Trophoblast cell (in vitro differentiated cells and primary cell): Measurements from ENCODE around the gene UNC45B.

Experiments used
- DNase-seq, 2 donors: peaks; one replicate each; pipeline ENCODE4 v3.0.0-alpha.2; 2016
- H2AFZ ChIP-seq: 2 replicates; pipeline ENCODE4 v1.6.1; 2013; ENCODE audit warnings: low read length, moderate library complexity, mild to moderate bottlenecking; ENCODE audit not compliant: insufficient read depth, poor library complexity
- H2AK5ac ChIP-seq: 2 replicates; pipeline ENCODE4 v1.6.1; 2013; ENCODE audit warnings: mild to moderate bottlenecking, low read length
- H2BK120ac ChIP-seq: 2 replicates; pipeline ENCODE4 v1.6.1; 2013; ENCODE audit warnings: low read length, mild to moderate bottlenecking, moderate library complexity; ENCODE audit not compliant: insufficient read depth, poor library complexity
- H2BK12ac ChIP-seq: 2 replicates; pipeline ENCODE4 v1.6.1; 2013; ENCODE audit warnings: mild to moderate bottlenecking, low read length, moderate library complexity
- H2BK5ac ChIP-seq: 2 replicates; pipeline ENCODE4 v1.6.1; 2013; ENCODE audit warnings: low read length, low read depth, moderate library complexity, mild to moderate bottlenecking; ENCODE audit not compliant: poor library complexity
- H3K14ac ChIP-seq: 2 replicates; pipeline ENCODE4 v1.6.1; 2013; ENCODE audit warnings: mild to moderate bottlenecking, low read length
- H3K18ac ChIP-seq: 2 replicates; pipeline ENCODE4 v1.6.1; 2013; ENCODE audit warnings: mild to moderate bottlenecking, low read length
- H3K23ac ChIP-seq: 2 replicates; pipeline ENCODE4 v1.6.1; 2013; ENCODE audit warnings: low read length
- H3K27ac ChIP-seq: 2 replicates; pipeline ENCODE4 v1.5.1; 2013; ENCODE audit warnings: low read depth, mild to moderate bottlenecking, inconsistent platforms, low read length, moderate library complexity
- H3K27me3 ChIP-seq: 2 replicates; pipeline ENCODE4 v1.6.1; 2013; ENCODE audit warnings: inconsistent platforms, mild to moderate bottlenecking, low read length, moderate library complexity; ENCODE audit not compliant: insufficient read depth
- H3K36me3 ChIP-seq, 2 experiments: 1 replicate in 1 of 2; 2 replicates in 1 of 2; pipeline ENCODE4 v1.6.1; 2013; ENCODE audit warnings: low read length in 2 of 2, mild to moderate bottlenecking in 2 of 2, moderate library complexity in 1 of 2; ENCODE audit not compliant: insufficient read depth in 2 of 2, control insufficient read depth in 1 of 2
- H3K4ac ChIP-seq: 2 replicates; pipeline ENCODE4 v1.6.1; 2013; ENCODE audit warnings: low read depth, mild to moderate bottlenecking, low read length, moderate library complexity
- H3K4me1 ChIP-seq, 2 experiments: 1 replicate in 1 of 2; 2 replicates in 1 of 2; pipeline ENCODE4 v1.6.1; 2013; ENCODE audit warnings: low read length in 2 of 2, mild to moderate bottlenecking in 2 of 2, moderate library complexity in 1 of 2; ENCODE audit not compliant: insufficient read depth in 2 of 2, control insufficient read depth in 1 of 2
- H3K4me2 ChIP-seq: 2 replicates; pipeline ENCODE4 v1.6.1; 2013; ENCODE audit warnings: inconsistent platforms, mild to moderate bottlenecking, low read length, moderate library complexity
- H3K4me3 ChIP-seq: 2 replicates; pipeline ENCODE4 v1.5.1; 2013; ENCODE audit warnings: mild to moderate bottlenecking, low read depth, low read length, inconsistent platforms
- H3K79me1 ChIP-seq: one replicate; pipeline ENCODE4 v1.6.1; 2013; ENCODE audit warnings: low read length
- H3K79me2 ChIP-seq: 2 replicates; pipeline ENCODE4 v1.6.1; 2013; ENCODE audit warnings: low read length, mild to moderate bottlenecking; ENCODE audit not compliant: control insufficient read depth, insufficient read depth, poor library complexity
- H3K9ac ChIP-seq: 2 replicates; pipeline ENCODE4 v1.6.1; 2013; ENCODE audit warnings: mild to moderate bottlenecking, low read length
- H3K9me3 ChIP-seq: 2 replicates; pipeline ENCODE4 v1.6.1; 2013; ENCODE audit warnings: low read depth, mild to moderate bottlenecking, control low read depth, inconsistent platforms, low read length; ENCODE audit not compliant: insufficient read depth
- H4K12ac ChIP-seq: 2 replicates; pipeline ENCODE4 v1.6.1; 2013; ENCODE audit warnings: low read depth, mild to moderate bottlenecking, low read length, moderate library complexity
- H4K8ac ChIP-seq: 2 replicates; pipeline ENCODE4 v1.6.1; 2013; ENCODE audit warnings: low read depth, mild to moderate bottlenecking, low read length, moderate library complexity
- H4K91ac ChIP-seq: one replicate; pipeline ENCODE4 v1.6.1; 2013; ENCODE audit warnings: low read depth, mild to moderate bottlenecking, low read length, moderate library complexity
- WGBS: extraction: QIAGEN DNeasy Blood & Tissue Kit; methylation state at CpG from one replicate; pipeline ENCODE4 v1.1.7; 2013; ENCODE audit warnings: missing lambda C conversion rate; ENCODE audit not compliant: insufficient read length, insufficient coverage; ENCODE audit errors: extremely low coverage; 5-methylcytosine and 5-hydroxymethylcytosine counted together

Gene UNC45B

DNA sequence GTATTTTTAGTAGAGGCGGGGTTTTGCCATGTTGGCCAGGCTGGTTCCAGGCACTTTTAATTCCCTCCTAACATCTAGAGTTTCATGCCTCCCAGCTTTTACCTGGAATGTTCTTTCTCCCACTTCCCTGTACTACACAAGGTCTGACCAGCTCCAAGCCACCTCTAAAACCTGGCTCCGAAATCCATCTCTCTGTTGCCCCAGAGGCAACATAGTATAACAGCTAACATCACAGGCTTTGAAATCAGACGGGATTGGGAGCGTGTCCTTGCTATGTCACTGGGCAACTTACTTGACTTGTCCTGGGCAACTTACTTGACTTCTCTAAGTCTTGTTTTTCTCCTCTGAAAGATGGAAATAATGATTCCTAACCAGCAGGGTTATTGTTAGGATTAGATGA lies 15.1 kb downstream of the UNC45B start:
- Histone ChIP-seq H3K27ac (no peak overlapping the region), H2BK12ac (no peak overlapping the region), H3K4me1 (no peaks in the 10 kb centered on the region), H3K79me2 (no peaks in the 10 kb centered on the region), H3K4me3 (no peak overlapping the region), H3K14ac (no peak overlapping the region), H3K79me1 (no peaks in the 10 kb centered on the region), H3K4me2 (no peak overlapping the region), H3K9ac (no peak overlapping the region), H2AK5ac (no peak overlapping the region), H3K18ac (no peak overlapping the region), H3K36me3 (no peaks in the 10 kb centered on the region), H4K91ac (no peak overlapping the region), H2BK5ac (no peak overlapping the region), H2BK120ac (no peak overlapping the region), H4K12ac (no peak overlapping the region), H3K4ac (no peak overlapping the region), H3K27me3 (no peaks in the 10 kb centered on the region), H3K9me3 (no peaks in the 10 kb centered on the region), H4K8ac (no peak overlapping the region), H3K23ac (no peak overlapping the region), H2AFZ (no peak overlapping the region)
- DNase-seq, result peak; percentile 19 to 60
- no CpG with 5 or more reads among the region's 4 CpGs for WGBS

DNA sequence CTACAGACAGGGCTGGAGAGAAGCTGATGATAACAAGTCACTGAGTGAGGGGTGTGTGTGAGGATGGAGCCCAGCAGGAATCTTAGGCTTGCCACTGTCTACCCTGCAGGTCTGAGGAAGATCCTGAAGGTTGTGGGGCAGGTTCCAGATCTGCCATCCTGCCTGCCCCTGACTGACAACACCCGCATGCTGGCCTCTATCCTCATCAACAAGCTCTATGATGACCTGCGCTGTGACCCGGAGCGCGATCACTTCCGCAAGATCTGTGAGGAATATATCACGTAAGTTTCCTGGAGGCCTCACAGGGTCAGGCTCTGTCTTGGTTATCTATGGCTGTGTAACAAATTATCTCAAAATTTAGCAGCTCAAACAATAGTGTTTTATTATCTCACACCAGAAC lies 16.3 kb downstream of the UNC45B start:
- H3K9ac ChIP-seq, result no peak overlapping the region
- H3K79me2 ChIP-seq, result no peaks in the 10 kb centered on the region
- no peak overlapping the region for H3K18ac ChIP-seq
- H3K27me3 ChIP-seq, result no peaks in the 10 kb centered on the region
- no peak overlapping the region for H2BK5ac ChIP-seq
- H3K79me1 ChIP-seq, result no peaks in the 10 kb centered on the region
- H3K9me3 ChIP-seq, result no peaks in the 10 kb centered on the region
- no peak overlapping the region for H2BK12ac ChIP-seq
- no peak overlapping the region for H2AK5ac ChIP-seq
- no peak overlapping the region for H2AFZ ChIP-seq
- H3K14ac ChIP-seq, result no peak overlapping the region
- peak; percentile 97 for DNase-seq
- WGBS, result no CpG with 5 or more reads among the region's 7 CpGs
- H2BK120ac ChIP-seq, result no peak overlapping the region
- H3K36me3 ChIP-seq, result no peaks in the 10 kb centered on the region
- H3K4me2 ChIP-seq, result no peak overlapping the region
- no peak overlapping the region for H4K12ac ChIP-seq
- no peaks in the 10 kb centered on the region for H3K4me1 ChIP-seq
- no peak overlapping the region for H4K8ac ChIP-seq
- H3K4ac ChIP-seq, result no peak overlapping the region
- no peak overlapping the region for H4K91ac ChIP-seq
- no peak overlapping the region for H3K27ac ChIP-seq
- no peak overlapping the region for H3K4me3 ChIP-seq
- no peak overlapping the region for H3K23ac ChIP-seq

DNA sequence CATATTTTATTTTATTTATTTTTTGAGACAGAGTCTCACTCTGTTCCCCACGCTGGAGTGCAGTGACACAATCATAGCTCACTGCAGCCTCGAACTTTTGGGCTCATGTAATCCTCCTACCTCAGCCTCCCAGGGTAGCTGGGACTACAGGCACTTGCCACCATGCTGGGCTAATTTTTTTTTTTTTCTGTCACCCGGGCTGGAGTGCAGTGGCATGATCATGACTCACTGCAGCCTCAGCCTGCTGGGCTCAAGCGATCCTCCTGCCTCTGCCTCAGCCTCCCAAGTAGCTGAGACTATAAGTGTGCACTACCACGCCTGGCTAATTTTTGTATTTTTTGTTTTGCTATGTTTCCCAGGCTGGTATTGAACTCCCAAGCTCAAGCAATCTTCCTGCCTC lies 17.1 kb downstream of the UNC45B start:
- no peak overlapping the region for H3K14ac ChIP-seq
- no peak overlapping the region for H3K4ac ChIP-seq
- H3K79me1 ChIP-seq, result no peaks in the 10 kb centered on the region
- no peak overlapping the region for H3K4me2 ChIP-seq
- H2BK12ac ChIP-seq, result no peak overlapping the region
- peak; percentile 72 to 78 for DNase-seq
- no peak overlapping the region for H3K18ac ChIP-seq
- H3K23ac ChIP-seq, result no peak overlapping the region
- no peak overlapping the region for H2BK5ac ChIP-seq
- H4K91ac ChIP-seq, result no peak overlapping the region
- no CpG with 5 or more reads among the region's 5 CpGs for WGBS
- H2AFZ ChIP-seq, result no peak overlapping the region
- H2AK5ac ChIP-seq, result no peak overlapping the region
- H3K27ac ChIP-seq, result no peak overlapping the region
- no peak overlapping the region for H3K4me3 ChIP-seq
- H4K8ac ChIP-seq, result no peak overlapping the region
- no peaks in the 10 kb centered on the region for H3K79me2 ChIP-seq
- no peak overlapping the region for H4K12ac ChIP-seq
- H2BK120ac ChIP-seq, result no peak overlapping the region
- no peaks in the 10 kb centered on the region for H3K9me3 ChIP-seq
- no peak overlapping the region for H3K9ac ChIP-seq
- no peaks in the 10 kb centered on the region for H3K36me3 ChIP-seq
- no peaks in the 10 kb centered on the region for H3K27me3 ChIP-seq
- no peaks in the 10 kb centered on the region for H3K4me1 ChIP-seq

DNA sequence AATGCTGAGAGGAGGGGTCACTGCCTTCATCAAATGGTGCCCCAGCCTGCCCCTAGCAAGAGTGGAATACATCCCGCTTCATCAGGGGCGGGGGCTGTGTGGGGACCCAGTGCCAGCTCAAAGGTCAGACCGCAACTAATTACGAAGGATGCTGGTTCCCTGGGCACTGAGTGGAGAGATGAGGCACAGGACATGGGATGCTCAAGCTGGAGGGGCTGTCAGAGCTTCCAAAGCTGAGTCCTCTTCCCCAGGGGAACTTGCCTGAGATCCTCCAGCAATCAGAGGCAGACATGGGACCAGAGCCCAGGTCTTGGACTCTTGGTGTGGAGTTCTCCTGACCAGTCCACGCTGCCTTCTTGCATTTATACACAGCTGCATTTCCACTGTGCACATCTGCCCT lies 18.9 kb downstream of the UNC45B start:
- Histone ChIP-seq H3K4me3 (no peak overlapping the region), H3K79me2 (no peaks in the 10 kb centered on the region), H3K4me1 (no peaks in the 10 kb centered on the region), H3K36me3 (no peaks in the 10 kb centered on the region), H3K14ac (no peak overlapping the region), H2AK5ac (no peak overlapping the region), H3K9me3 (peaks cover 2% of the 10 kb centered on the region), H3K27ac (no peak overlapping the region), H2BK120ac (no peak overlapping the region), H3K9ac (no peak overlapping the region), H3K79me1 (no peaks in the 10 kb centered on the region), H4K91ac (no peak overlapping the region), H4K12ac (no peak overlapping the region), H3K27me3 (no peaks in the 10 kb centered on the region), H4K8ac (no peak overlapping the region), H3K4ac (no peak overlapping the region), H2AFZ (no peak overlapping the region), H3K4me2 (no peak overlapping the region), H2BK5ac (no peak overlapping the region), H2BK12ac (no peak overlapping the region), H3K18ac (no peak overlapping the region), H3K23ac (no peak overlapping the region)
- DNase-seq, result no peak
- no CpG with 5 or more reads among the region's 5 CpGs for whole genome bisulfite sequencing
